Stimulated activated naive CD8-positive, alpha-beta T cell treated with anti-CD3 and anti-CD28 coated beads, Interleukin-15, amount 100 ng/mL, for 72 hours (primary cell): ENCODE results near the gene CDIP1.

Source experiments
- ATAC-seq: fragments of 150-1000 bp; cut with Tn5 transposase; 2 replicates; pipeline ENCODE4 v1.10.0; 2021; ENCODE audit warnings: mild to moderate bottlenecking, moderate library complexity
- DNase-seq, 2 donors: peaks; one replicate each; pipeline ENCODE4 v3.0.0; 2021 to 2022
- H3K27ac Mint-ChIP-seq, 2 donors: one replicate each; pipeline ENCODE4 v1.8.0; 2022; ENCODE audit warnings: mild to moderate bottlenecking in 2 of 2, mixed read lengths in 2 of 2, moderate library complexity in 2 of 2
- H3K27me3 Mint-ChIP-seq: one replicate; pipeline ENCODE4 v1.8.0; 2022; ENCODE audit warnings: mixed read lengths
- H3K4me1 Mint-ChIP-seq: one replicate; pipeline ENCODE4 v1.8.0; 2022; ENCODE audit warnings: mild to moderate bottlenecking, mixed read lengths
- H3K4me3 Mint-ChIP-seq, 2 donors: one replicate each; pipeline ENCODE4 v1.8.0; 2022; ENCODE audit warnings: mild to moderate bottlenecking in 2 of 2, mixed read lengths in 2 of 2, moderate library complexity in 1 of 2
- H3K9me3 Mint-ChIP-seq, 2 donors: one replicate each; pipeline ENCODE4 v1.8.0; 2022; ENCODE audit warnings: mixed read lengths in 2 of 2

Gene CDIP1

DNA sequence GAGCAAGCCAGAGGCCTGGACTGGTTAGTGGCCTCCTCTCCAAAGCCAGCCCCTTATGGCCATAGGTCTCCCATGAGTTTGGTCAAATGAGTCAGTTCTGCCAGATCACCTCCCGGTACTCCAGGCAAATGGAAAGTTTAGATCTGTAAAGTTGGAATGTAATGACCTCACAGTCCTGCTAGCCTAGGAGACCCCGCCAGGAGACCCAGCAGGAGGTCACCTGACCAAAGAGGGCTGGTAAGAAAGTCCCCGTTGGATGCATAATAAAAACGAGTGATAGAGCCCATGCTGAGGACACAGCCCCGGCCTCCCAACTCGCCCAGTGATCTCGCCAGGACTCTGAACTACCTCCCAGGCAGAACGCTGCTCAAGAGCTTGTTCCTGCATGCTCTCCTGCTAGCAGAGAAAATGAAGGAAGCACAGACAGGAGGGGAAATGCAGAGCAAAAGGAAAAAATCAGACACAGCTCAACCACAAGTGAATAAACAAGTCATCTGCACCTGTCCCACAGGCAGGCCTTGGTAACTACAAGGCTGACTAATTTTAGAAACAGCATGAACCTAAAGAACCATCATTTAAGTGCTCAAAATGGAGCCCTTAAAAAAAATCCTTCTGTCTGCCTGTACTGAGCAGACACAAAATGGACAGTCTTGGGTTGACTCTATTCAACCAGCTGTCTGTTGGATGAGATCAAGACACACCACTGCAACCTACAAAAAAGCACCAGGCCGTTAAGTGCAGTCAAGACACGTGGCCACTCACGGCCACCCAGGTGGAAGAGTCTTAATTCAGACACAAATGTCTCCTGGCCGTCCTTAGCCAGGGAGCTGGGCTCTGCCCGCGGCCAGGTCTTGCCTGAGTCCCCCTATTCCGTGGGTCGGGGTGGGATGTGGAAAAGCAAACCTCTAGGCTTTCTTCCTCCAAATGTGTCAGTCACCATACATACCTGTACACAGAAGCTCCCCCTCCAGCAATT, 9.2 kb downstream of the CDIP1 start:
- no peak for DNase-seq
- peaks cover 55% of the 10 kb centered on the region for H3K4me1 Mint-ChIP-seq
- peak overlapping the region; percentile 42 to 66 for H3K4me3 Mint-ChIP-seq
- no peaks in the 10 kb centered on the region for H3K27me3 Mint-ChIP-seq
- ATAC-seq = peak; percentile 89
- H3K27ac Mint-ChIP-seq = peak overlapping the region; percentile 74 to 90
- no peaks in the 10 kb centered on the region for H3K9me3 Mint-ChIP-seq

DNA sequence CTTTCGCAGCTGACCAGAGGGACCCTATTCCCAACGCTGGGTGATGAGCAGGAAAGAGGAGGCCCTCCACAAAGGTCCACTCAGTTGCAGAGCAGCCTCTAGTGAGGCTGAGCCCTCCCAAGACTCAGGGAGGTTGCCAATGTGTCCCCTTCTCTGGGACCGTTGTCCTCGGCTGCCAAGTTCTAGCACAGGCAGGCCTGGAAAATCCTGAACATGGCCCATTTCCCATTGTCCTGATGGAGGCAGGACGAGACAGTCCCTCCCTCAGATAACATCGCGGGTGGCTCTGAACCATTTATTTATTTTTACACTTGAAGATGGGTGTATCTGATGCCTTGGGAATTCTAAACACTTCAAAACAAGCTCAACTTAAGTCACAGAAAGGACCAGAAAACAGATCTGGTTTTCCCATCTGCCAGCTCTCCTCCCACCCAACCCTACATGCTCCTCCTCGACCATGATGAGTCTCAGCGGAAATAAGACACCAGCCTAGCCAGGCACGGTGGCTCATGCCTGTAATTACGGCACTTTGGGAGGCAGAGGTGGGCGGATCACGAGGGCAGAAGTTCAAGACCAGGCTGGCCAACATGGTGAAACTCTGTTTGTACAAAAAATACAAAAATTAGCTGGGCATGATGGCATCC, 12.8 kb downstream of the CDIP1 start:
- no peaks in the 10 kb centered on the region for H3K27me3 Mint-ChIP-seq
- DNase-seq (no peak), ATAC-seq (no peak)
- H3K27ac Mint-ChIP-seq = no peak overlapping the region
- H3K4me3 Mint-ChIP-seq = no peak overlapping the region
- H3K9me3 Mint-ChIP-seq = no peaks in the 10 kb centered on the region
- peaks cover 50% of the 10 kb centered on the region for H3K4me1 Mint-ChIP-seq

- no peak overlapping the region for H3K27ac Mint-ChIP-seq
- peaks cover 44% of the 10 kb centered on the region for H3K4me1 Mint-ChIP-seq
- ATAC-seq = no peak
- no peak overlapping the region for H3K4me3 Mint-ChIP-seq
- no peaks in the 10 kb centered on the region for H3K27me3 Mint-ChIP-seq
- no peak for DNase-seq
- no peaks in the 10 kb centered on the region for H3K9me3 Mint-ChIP-seq
These were observed 13.5 kb downstream of the CDIP1 start for GRCh38 chr16:4525069-4525468.

GRCh38 chr16:4524571-4524970, 14.0 kb downstream of the CDIP1 start:
- H3K27me3 Mint-ChIP-seq = no peaks in the 10 kb centered on the region
- no peak for DNase-seq
- H3K4me1 Mint-ChIP-seq = peaks cover 43% of the 10 kb centered on the region
- no peaks in the 10 kb centered on the region for H3K9me3 Mint-ChIP-seq
- no peak overlapping the region for H3K4me3 Mint-ChIP-seq
- ATAC-seq = no peak
- no peak overlapping the region for H3K27ac Mint-ChIP-seq

GRCh38 chr16:4523686-4524085, 14.9 kb downstream of the CDIP1 start:
- no peak for ATAC-seq
- H3K4me3 Mint-ChIP-seq = no peak overlapping the region
- no peak for DNase-seq
- no peak overlapping the region for H3K27ac Mint-ChIP-seq
- H3K4me1 Mint-ChIP-seq = peaks cover 37% of the 10 kb centered on the region
- H3K27me3 Mint-ChIP-seq = no peaks in the 10 kb centered on the region
- H3K9me3 Mint-ChIP-seq = no peaks in the 10 kb centered on the region

DNA sequence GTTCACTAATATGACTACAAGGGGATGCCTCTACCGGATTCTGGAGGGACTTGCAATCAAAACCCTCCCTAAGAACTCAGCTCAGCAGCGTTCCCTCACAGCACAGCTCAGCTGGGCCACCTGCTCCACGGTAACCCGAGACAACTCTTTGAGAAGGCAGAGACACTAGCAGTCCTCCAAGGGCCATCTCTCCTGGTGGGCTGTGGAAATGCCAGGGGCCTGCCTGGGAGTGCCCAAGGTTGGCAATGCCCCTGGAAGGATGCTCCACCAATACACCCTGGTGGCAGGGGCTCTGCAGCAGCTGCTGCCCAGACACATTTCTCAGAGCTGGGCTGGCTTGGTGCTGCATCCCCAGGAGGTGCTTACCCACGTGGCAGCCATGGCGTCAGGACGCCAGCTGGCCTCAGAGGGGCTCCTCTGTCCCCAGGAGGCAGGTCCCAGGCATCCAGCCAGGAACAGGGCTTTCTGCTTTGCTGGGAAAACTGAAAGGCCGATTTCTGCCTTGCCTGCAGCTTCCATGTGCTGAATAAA, 16.5 kb downstream of the CDIP1 start:
- H3K9me3 Mint-ChIP-seq = no peaks in the 10 kb centered on the region
- DNase-seq (no peak), ATAC-seq (no peak)
- H3K4me1 Mint-ChIP-seq = peaks cover 35% of the 10 kb centered on the region
- H3K27ac Mint-ChIP-seq = no peak overlapping the region
- no peaks in the 10 kb centered on the region for H3K27me3 Mint-ChIP-seq
- H3K4me3 Mint-ChIP-seq = no peak overlapping the region

DNA sequence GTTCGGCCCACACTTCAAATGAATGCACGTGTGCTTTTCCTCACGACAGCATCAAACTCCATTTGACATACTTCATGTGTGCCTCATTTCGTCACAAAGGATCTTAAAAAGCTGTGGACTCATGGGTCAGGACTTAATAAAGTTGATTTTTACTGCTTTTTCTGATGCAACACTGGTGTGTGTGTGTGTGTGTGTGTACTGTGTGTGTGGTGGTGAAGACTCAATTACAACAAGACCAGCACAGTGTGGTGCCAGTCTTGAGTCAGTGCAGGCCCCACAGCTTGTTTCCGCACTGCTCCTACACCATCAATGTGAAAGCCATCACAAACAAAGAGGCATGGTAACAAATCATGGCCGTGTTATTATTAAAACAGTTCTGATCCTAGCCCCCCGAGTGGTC, 17.7 kb downstream of the CDIP1 start:
- no peak overlapping the region for H3K4me3 Mint-ChIP-seq
- DNase-seq (no peak), ATAC-seq (no peak)
- H3K4me1 Mint-ChIP-seq = peaks cover 40% of the 10 kb centered on the region
- H3K9me3 Mint-ChIP-seq = no peaks in the 10 kb centered on the region
- H3K27me3 Mint-ChIP-seq = no peaks in the 10 kb centered on the region
- no peak overlapping the region for H3K27ac Mint-ChIP-seq

DNA sequence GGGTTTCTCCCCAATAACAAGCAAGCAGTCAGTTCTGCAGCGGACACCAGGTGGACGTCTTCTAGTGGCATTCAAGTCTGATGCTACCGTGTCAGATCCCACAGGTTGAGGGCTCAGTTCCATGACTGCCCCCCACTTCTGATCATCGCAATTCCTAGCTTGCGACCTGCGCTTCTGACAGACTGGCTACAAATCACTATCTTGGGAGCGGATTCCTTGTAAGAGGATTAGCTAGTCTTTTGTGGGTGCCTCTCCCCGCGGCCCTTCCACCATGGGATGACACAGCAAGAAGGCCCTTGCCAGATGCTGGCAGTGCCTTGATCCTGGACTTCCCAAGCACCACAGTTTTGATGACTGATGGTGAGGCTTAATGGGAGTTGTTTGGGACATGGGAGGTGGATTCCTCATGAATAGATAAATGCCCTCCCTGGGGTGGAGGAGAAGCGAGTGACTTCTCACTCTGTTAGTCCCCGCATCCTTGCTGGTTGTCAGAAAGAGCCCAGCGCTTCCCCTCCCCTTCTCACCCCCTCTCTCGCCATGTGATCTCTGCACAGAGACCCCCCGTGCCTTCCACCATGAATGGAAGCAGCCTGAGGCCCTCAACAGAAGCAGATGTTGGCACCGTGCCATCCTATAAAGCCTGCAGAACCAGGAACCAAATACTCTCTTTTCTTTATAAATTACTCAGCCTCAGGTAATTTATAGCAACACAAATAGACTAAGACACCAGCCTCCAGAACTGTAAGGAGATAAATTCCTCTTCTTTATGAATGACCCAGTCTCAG, 19.1 kb downstream of the CDIP1 start:
- Mint-ChIP-seq H3K9me3 (no peaks in the 10 kb centered on the region), H3K27me3 (no peaks in the 10 kb centered on the region), H3K4me1 (peaks cover 55% of the 10 kb centered on the region), H3K27ac (peak overlapping the region; percentile 20 to 22), H3K4me3 (no peak overlapping the region)
- DNase-seq = no peak
- no peak for ATAC-seq

DNA sequence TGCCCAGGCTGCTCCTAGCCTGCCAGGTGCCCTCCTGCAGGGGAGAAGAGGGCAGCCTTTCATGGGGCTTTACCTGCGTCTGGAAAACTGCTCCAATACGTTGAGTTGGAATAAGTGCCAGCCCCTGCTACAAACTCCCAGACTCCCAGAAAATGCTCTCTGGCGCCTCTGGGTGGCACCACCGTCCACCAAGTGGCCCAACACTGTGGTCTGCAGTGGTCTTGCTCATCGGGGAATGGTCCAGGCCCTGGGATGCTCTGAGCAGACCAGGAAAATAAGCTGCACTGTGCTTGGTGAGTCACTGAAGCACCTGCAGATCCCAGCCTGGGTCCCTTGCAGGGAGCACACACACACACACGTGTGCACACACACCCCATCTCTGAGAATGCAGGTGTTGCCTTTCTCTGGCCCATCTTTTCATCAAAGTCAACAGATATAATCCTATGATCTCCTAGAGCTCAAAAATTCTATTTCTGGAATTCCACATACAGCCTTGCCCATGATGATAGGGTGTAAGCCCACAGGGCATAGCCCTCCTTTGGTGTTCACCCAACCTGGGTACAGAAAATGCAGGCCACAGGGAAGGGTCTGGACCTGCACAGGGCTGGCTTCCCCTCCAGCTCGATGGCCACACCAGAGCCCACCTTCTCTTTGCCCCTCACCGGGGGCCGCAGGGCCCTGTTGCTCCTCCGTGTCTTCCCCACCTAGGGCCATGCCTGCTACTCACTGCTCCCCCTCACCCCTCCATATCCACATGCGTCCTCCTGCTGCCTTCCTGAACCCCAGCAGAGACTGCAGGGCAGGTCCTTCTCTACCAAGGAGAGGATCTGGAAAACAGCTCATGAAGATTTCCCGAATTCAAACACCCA, 20.5 kb downstream of the CDIP1 start:
- no peak for DNase-seq
- Mint-ChIP-seq H3K27me3 (no peaks in the 10 kb centered on the region), H3K27ac (peak overlapping the region in 1 of 2 donors; percentile 86), H3K4me3 (no peak overlapping the region), H3K4me1 (peaks cover 64% of the 10 kb centered on the region), H3K9me3 (no peaks in the 10 kb centered on the region)
- no peak for ATAC-seq

DNA sequence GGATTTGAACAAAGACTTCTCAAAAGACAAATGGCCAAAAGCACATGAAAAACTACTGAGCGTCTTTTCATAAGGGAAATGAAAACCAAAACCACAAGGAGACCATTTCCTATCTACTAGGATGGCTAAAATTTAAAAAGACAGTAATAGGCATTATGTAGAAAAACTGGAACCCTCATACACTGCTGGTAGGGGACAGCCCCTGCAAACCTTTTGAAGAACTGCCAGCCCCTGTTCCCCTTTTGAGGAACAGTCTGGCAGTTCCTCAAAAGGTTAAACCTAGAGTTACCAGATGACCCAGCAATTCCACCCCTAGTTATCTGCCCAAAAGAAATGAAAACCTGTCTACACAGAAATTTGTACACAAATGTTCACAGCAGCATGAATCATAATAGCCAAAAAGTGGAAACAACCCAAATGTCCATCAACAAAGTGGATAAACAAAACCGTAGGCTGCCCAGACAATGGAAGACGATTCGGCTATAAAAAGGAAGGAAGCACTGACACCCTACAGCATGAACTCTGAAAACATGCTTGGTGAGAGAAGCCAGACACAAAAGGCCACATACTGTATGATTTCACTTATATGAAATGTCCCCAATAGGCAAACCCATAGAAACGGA, 22.9 kb downstream of the CDIP1 start:
- H3K27me3 Mint-ChIP-seq = no peaks in the 10 kb centered on the region
- no peak for DNase-seq
- H3K27ac Mint-ChIP-seq = peak overlapping the region; percentile 65 to 94
- peaks cover 79% of the 10 kb centered on the region for H3K4me1 Mint-ChIP-seq
- no peaks in the 10 kb centered on the region for H3K9me3 Mint-ChIP-seq
- peak overlapping the region; percentile 55 to 67 for H3K4me3 Mint-ChIP-seq
- ATAC-seq = peak; percentile 45

DNA sequence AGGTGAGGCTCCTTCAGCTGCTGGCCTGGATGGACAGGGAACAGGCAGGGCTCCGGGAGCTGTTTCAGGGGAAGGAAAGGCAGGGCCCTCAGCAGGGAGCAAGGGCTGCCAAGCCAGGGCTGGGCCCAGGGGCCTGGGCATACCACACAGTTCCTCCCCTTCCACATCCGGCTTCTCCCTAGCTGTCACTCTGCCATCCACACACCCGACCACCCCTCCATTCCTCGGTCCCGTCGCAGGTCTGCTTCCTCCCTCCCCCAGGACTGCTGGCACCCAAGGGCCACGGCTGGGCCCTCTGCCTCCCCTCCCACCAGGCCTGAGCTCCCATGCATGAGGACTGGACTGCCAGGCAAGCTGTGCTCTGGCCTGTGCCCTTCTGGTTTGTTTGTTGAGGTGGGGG, 24.0 kb downstream of the CDIP1 start:
- H3K27ac Mint-ChIP-seq = peak overlapping the region; percentile 94 to 96
- peaks cover 76% of the 10 kb centered on the region for H3K4me1 Mint-ChIP-seq
- peak overlapping the region; percentile 55 to 67 for H3K4me3 Mint-ChIP-seq
- H3K27me3 Mint-ChIP-seq = no peaks in the 10 kb centered on the region
- H3K9me3 Mint-ChIP-seq = no peaks in the 10 kb centered on the region
- ATAC-seq (peak; percentile 26), DNase-seq (no peak)

GRCh38 chr16:4513881-4514280, 24.7 kb downstream of the CDIP1 start:
- peak overlapping the region in 1 of 2 donors; percentile 67 for H3K4me3 Mint-ChIP-seq
- H3K4me1 Mint-ChIP-seq = peaks cover 73% of the 10 kb centered on the region
- H3K27ac Mint-ChIP-seq = peak overlapping the region in 1 of 2 donors; percentile 96
- no peaks in the 10 kb centered on the region for H3K27me3 Mint-ChIP-seq
- H3K9me3 Mint-ChIP-seq = no peaks in the 10 kb centered on the region
- DNase-seq (no peak), ATAC-seq (no peak)

DNA sequence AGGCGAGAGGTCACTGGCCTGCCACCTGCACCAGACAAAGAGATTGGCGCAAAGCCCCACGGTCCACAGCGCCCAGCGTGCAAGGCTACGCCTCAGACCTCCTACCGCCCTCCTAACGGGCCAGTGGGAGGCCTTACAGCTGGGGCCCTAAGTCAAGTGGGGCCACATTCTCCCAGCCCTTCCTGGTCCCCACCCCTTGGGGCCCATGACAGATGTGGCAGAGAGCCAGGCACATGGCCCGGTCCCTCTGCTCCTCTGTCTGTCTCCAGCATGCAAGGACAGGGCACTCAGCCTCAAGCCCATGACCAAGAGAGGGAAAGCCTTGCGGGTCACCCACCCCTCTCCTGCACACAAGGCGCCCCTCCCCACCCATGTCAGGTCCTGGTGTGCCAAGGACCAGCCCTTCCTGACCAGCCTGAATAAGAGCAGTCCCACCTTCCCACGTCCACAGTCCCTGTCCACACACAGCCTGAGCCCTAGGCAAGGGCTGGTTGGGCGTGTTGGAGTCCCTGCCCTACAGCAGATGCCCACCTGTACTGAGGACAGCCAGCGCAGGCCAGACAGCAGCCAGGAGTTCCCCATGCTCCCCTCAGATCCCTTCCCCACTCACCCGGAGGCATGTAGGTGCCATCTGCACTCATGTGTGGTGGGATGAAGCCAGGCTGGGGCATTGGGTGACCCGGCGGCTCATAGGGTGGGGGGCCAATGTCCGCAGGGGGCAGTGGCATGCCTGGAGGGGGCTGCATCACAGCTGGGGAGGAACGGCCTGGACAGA, 25.3 kb downstream of the CDIP1 start:
- ATAC-seq = no peak
- peak overlapping the region in 1 of 2 donors; percentile 29 for H3K4me3 Mint-ChIP-seq
- H3K9me3 Mint-ChIP-seq = no peaks in the 10 kb centered on the region
- peaks cover 70% of the 10 kb centered on the region for H3K4me1 Mint-ChIP-seq
- H3K27me3 Mint-ChIP-seq = no peaks in the 10 kb centered on the region
- peak overlapping the region; percentile 52 to 96 for H3K27ac Mint-ChIP-seq
- DNase-seq = no peak

- ATAC-seq = no peak
- Mint-ChIP-seq H3K27ac (peak overlapping the region in 1 of 2 donors; percentile 20), H3K27me3 (no peaks in the 10 kb centered on the region), H3K4me3 (no peak overlapping the region), H3K4me1 (peaks cover 72% of the 10 kb centered on the region), H3K9me3 (no peaks in the 10 kb centered on the region)
- DNase-seq = no peak
These were observed 26.1 kb downstream of the CDIP1 start for GRCh38 chr16:4512473-4512872.
